Cerebellar cortex (tissue), 1 donor: ENCODE data around the gene VPS26A.
A peak's percentile ranks its signal among the peaks of the same experiment; 100 is the strongest.

Source experiments
- DNase-seq: peaks from one replicate; pipeline ENCODE4 v3.0.0-alpha.2; 2015; ENCODE audit warnings: low spot score

VPS26A gene

GRCh38 chr10:69123747-69124562 is at the start of gene VPS26A:
TSS of gene VPS26A (plus strand) at chr10:69124178. CDS start at chr10:69124278, 100 bp downstream.
- peak; percentile 99 for DNase-seq

- DNase-seq = no peak
These were observed 49.4 kb upstream of the VPS26A start for GRCh38 chr10:69074532-69074931.

- DNase-seq = no peak
These were observed 48.5 kb upstream of the VPS26A start for GRCh38 chr10:69075431-69075830.

GRCh38 chr10:69078311-69078710 is 45.7 kb upstream of the VPS26A start:
- no peak for DNase-seq

GRCh38 chr10:69080226-69080625 is 43.8 kb upstream of the VPS26A start:
- DNase-seq = no peak

- no peak for DNase-seq
These were observed 37.9 kb upstream of the VPS26A start for GRCh38 chr10:69086001-69086509.

- peak; percentile 9 for DNase-seq
These were observed 36.1 kb upstream of the VPS26A start, which contains the start of gene SRGN for GRCh38 chr10:69087590-69088470. TSS of gene SRGN (plus strand) at chr10:69088103. CDS start at chr10:69088158, 55 bp downstream.

GRCh38 chr10:69088471-69088769 is 35.6 kb upstream of the VPS26A start:
- no peak for DNase-seq

GRCh38 chr10:69088801-69089501 is 35.0 kb upstream of the VPS26A start:
- no peak for DNase-seq

GRCh38 chr10:69089638-69090599 is 34.1 kb upstream of the VPS26A start:
- DNase-seq = no peak

- no peak for DNase-seq
These were observed 33.3 kb upstream of the VPS26A start for GRCh38 chr10:69090685-69091084.

GRCh38 chr10:69091143-69091651 is 32.8 kb upstream of the VPS26A start:
- DNase-seq = no peak

GRCh38 chr10:69092959-69093850 is 30.8 kb upstream of the VPS26A start:
- DNase-seq = peak; percentile 65

GRCh38 chr10:69093933-69094332 is 30.0 kb upstream of the VPS26A start:
- DNase-seq = peak; percentile 27

GRCh38 chr10:69096045-69096444 is 27.9 kb upstream of the VPS26A start:
- DNase-seq = no peak

GRCh38 chr10:69097729-69098128 is 26.2 kb upstream of the VPS26A start:
- DNase-seq = no peak

GRCh38 chr10:69100136-69100872 is 23.7 kb upstream of the VPS26A start:
- DNase-seq = no peak

- DNase-seq = no peak
These were observed 22.4 kb upstream of the VPS26A start for GRCh38 chr10:69101451-69102095.
